ENCODE data around the gene BCAS3. TPM values are rescaled to one million over a fixed set of nuclear protein-coding genes. Genes with fewer than 3 reads are reported as not detected.

The BCAS3 gene
- total RNA-seq, 1 donor from 2014 or later = 14.5 TPM

DNA sequence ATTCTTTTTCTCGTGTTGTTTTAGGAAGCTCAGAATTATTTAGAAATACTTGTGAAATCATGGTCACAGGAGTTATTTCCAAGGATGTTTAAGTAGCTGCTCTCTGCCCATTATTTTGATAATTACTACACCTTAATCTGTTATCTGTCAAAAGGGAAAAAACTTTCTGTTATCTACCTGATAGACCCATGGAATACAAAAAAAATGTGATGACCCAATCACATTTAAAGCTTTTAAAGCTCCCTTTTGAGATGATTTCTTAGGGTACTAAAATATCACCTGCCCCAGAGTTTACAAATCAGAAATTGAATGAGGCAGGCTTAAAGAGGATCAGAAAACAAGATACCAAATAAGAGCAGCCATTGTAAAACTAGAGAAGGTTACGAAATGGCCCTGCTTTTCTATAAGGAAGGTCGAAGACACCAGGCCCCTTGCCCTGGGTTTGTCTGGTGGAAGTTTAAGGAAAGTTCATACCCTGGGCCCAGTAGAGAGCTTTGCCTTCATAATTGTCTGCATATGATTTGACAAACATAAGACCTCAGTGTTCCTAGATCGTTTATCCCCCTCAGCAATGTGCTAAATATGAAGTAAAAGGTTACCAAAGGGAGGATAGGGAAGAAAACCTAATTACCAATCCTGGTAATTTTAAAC is 572.1 kb downstream of the BCAS3 start:
- H3K27me3 Mint-ChIP-seq (ENCODE audit: low read depth, unreplicated experiment) = peaks cover under 1% of the 10 kb centered on the region
- peaks cover 2% of the 10 kb centered on the region for H3K9me3 Mint-ChIP-seq (ENCODE audit: unreplicated experiment)
- TF ChIP-seq, protein P1, sequence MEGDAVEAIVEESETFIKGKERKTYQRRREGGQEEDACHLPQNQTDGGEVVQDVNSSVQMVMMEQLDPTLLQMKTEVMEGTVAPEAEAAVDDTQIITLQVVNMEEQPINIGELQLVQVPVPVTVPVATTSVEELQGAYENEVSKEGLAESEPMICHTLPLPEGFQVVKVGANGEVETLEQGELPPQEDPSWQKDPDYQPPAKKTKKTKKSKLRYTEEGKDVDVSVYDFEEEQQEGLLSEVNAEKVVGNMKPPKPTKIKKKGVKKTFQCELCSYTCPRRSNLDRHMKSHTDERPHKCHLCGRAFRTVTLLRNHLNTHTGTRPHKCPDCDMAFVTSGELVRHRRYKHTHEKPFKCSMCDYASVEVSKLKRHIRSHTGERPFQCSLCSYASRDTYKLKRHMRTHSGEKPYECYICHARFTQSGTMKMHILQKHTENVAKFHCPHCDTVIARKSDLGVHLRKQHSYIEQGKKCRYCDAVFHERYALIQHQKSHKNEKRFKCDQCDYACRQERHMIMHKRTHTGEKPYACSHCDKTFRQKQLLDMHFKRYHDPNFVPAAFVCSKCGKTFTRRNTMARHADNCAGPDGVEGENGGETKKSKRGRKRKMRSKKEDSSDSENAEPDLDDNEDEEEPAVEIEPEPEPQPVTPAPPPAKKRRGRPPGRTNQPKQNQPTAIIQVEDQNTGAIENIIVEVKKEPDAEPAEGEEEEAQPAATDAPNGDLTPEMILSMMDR (IDR thresholded peaks at IDR 0.05; ENCODE audit: insufficient read depth, low read depth, low read length) = no peak
- TF ChIP-seq EZH2 (IDR thresholded peaks at IDR 0.05; ENCODE audit: insufficient read depth, low read length) = no peak
- no peaks in the 10 kb centered on the region for H3K36me3 Mint-ChIP-seq (ENCODE audit: low read depth, unreplicated experiment)
- DNase-seq (ENCODE audit: low read depth) = no peak
- H3K9ac ChIP-seq (ENCODE audit: low read length) = no peak overlapping the region
- H3K27ac ChIP-seq (ENCODE audit: low read depth, low read length) = peak overlapping the region; percentile 49
- H4K20me1 ChIP-seq (ENCODE audit: insufficient read depth, low read length) = no peaks in the 10 kb centered on the region
- no peaks in the 10 kb centered on the region for H3K79me2 ChIP-seq (ENCODE audit: insufficient read depth, low read length)
- no peaks in the 10 kb centered on the region for H3K9me3 ChIP-seq (ENCODE audit: insufficient read depth, low read depth, low read length)
- H3K27ac Mint-ChIP-seq (ENCODE audit: unreplicated experiment) = no peak overlapping the region
- no peak overlapping the region for H3K4me3 ChIP-seq (ENCODE audit: insufficient read depth, low read depth, low read length)
- H3K4me1 Mint-ChIP-seq (ENCODE audit: low read depth, unreplicated experiment) = peaks cover 25% of the 10 kb centered on the region
- peak overlapping the region; percentile 77 for H3K4me2 ChIP-seq (ENCODE audit: low read length)
- no peak overlapping the region for H2AFZ ChIP-seq (ENCODE audit: low read depth, low read length)
- no peaks in the 10 kb centered on the region for H3K27me3 ChIP-seq (ENCODE audit: insufficient read depth, low read length)
- no peaks in the 10 kb centered on the region for H3K36me3 ChIP-seq (ENCODE audit: insufficient read depth, low read length)
- H3K4me1 ChIP-seq (ENCODE audit: insufficient read depth, low read length) = peaks cover 32% of the 10 kb centered on the region
- no peak for FAIRE-seq
- H3K4me3 Mint-ChIP-seq (ENCODE audit: unreplicated experiment) = no peak overlapping the region

DNA sequence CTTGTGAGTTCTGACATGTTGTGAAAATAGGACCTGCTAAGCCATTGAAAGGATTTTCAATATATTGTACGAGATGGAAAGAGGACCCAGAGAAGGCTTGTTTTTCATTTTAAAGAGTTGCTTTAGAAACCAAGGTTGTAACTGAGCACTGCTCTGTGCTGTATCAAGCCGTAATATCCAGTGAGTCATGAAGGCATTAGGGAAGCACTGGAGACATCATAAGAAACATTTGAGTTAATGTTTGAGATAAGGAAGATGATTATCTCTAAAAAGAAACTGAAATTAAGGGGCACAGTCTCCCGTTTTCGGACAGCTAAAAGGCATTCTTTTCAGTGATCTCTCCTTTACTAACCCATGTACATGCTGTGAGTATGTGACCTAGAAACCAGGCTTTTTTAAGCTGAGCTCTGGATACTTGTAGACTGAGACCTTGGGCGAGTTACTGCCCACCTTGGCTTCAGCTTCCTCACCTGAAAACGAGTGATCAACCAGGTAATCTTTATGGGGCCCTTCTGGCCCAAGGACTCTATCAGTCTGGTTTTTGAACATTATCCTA is 572.8 kb downstream of the BCAS3 start:
- Histone ChIP-seq H3K9ac (ENCODE audit: low read length) (no peak overlapping the region), H3K4me3 (ENCODE audit: insufficient read depth, low read depth, low read length) (no peak overlapping the region), H3K36me3 (ENCODE audit: insufficient read depth, low read length) (no peaks in the 10 kb centered on the region), H3K4me1 (ENCODE audit: insufficient read depth, low read length) (peaks cover 32% of the 10 kb centered on the region), H3K27me3 (ENCODE audit: insufficient read depth, low read length) (no peaks in the 10 kb centered on the region), H3K4me2 (ENCODE audit: low read length) (peak overlapping the region; percentile 77), H3K9me3 (ENCODE audit: insufficient read depth, low read depth, low read length) (no peaks in the 10 kb centered on the region), H3K79me2 (ENCODE audit: insufficient read depth, low read length) (no peaks in the 10 kb centered on the region), H4K20me1 (ENCODE audit: insufficient read depth, low read length) (no peaks in the 10 kb centered on the region), H3K27ac (ENCODE audit: low read depth, low read length) (peak overlapping the region; percentile 49), H2AFZ (ENCODE audit: low read depth, low read length) (no peak overlapping the region)
- Mint-ChIP-seq H3K9me3 (ENCODE audit: unreplicated experiment) (peaks cover 7% of the 10 kb centered on the region), H3K27ac (ENCODE audit: unreplicated experiment) (no peak overlapping the region), H3K36me3 (ENCODE audit: low read depth, unreplicated experiment) (no peaks in the 10 kb centered on the region), H3K27me3 (ENCODE audit: low read depth, unreplicated experiment) (peaks cover 3% of the 10 kb centered on the region), H3K4me1 (ENCODE audit: low read depth, unreplicated experiment) (peaks cover 25% of the 10 kb centered on the region), H3K4me3 (ENCODE audit: unreplicated experiment) (no peak overlapping the region)
- DNase-seq (ENCODE audit: low read depth) (peak; percentile 72), FAIRE-seq (no peak)
- TF ChIP-seq, protein P1 (IDR thresholded peaks at IDR 0.05; ENCODE audit: insufficient read depth, low read depth, low read length) = no peak
- no peak for TF ChIP-seq EZH2 (IDR thresholded peaks at IDR 0.05; ENCODE audit: insufficient read depth, low read length)
